SK-N-SH (cell line): ENCODE results near the gene KRT75. TPM values are rescaled to one million over a fixed set of nuclear protein-coding genes. Genes with fewer than 3 reads are reported as not detected.

Experiments used
- CTCF ChIA-PET: fragments of 300-600, 350-600 bp; formaldehyde crosslinking; extraction: SDS; loops from one replicate; lab custom pipeline; 2021; lab: Yijun Ruan, JAX
- POLR2A ChIA-PET: fragments of 350-600 bp; sonication (Branson Sonifier 250); formaldehyde crosslinking; extraction: SDS; loops from one replicate; lab custom pipeline; 2020; ENCODE audit warnings: antibody characterized with exemption, inconsistent platforms; lab: Yijun Ruan, JAX
- DNase-seq: peaks from one replicate; pipeline ENCODE4 v3.0.0; 2012
- H2AFZ ChIP-seq: fragments of 200-600 bp; sonication (generic); 2 replicates; pipeline ENCODE4 v1.8.1; 2016; ENCODE audit warnings: antibody characterized with exemption, mild to moderate bottlenecking, low read depth
- H3F3A ChIP-seq: fragments of 200-600 bp; sonication (generic); replicated peaks from 2 replicates; pipeline ENCODE3; 2016; ENCODE audit warnings: antibody characterized with exemption, mild to moderate bottlenecking; ENCODE audit not compliant: insufficient read depth
- H3K27ac ChIP-seq, 2 experiments: fragments of 200-500 bp in 1 of 2; fragments of 200-600 bp in 1 of 2; sonication (Bioruptor generic) in 1 of 2; sonication (generic), shearing (Covaris generic) in 1 of 2; 2 replicates each; pipeline versions ENCODE4 v1.5.1 to v1.6.1; 2014 to 2016; ENCODE audit warnings: low read depth in 2 of 2, inconsistent platforms in 1 of 2, low read length in 1 of 2, mild to moderate bottlenecking in 1 of 2, mixed read lengths in 1 of 2
- H3K27me3 ChIP-seq: fragments of 200-600 bp; sonication (generic), shearing (Covaris generic); 2 replicates; pipeline ENCODE4 v1.6.1; 2016; ENCODE audit warnings: mixed run types; ENCODE audit not compliant: insufficient read depth
- H3K36me3 ChIP-seq, 2 experiments: fragments of 200-500 bp in 1 of 2; fragments of 200-600 bp in 1 of 2; sonication (Bioruptor generic) in 1 of 2; sonication (generic) in 1 of 2; replicated peaks in 1 of 2; 2 replicates each; pipeline versions ENCODE3 to v1.5.1; 2014 to 2016; ENCODE audit warnings: low read length in 1 of 2, mild to moderate bottlenecking in 1 of 2; ENCODE audit not compliant: insufficient read depth in 2 of 2, control insufficient read depth in 1 of 2
- H3K4me1 ChIP-seq, 2 experiments: fragments of 200-500 bp in 1 of 2; fragments of 200-600 bp in 1 of 2; sonication (Bioruptor generic) in 1 of 2; sonication (generic), shearing (Covaris generic) in 1 of 2; 2 replicates each; pipeline versions ENCODE4 v1.5.1 to v1.6.1; 2014 to 2016; ENCODE audit warnings: low read depth in 1 of 2, low read length in 1 of 2, mixed run types in 1 of 2; ENCODE audit not compliant: insufficient read depth in 2 of 2, control insufficient read depth in 1 of 2
- H3K4me2 ChIP-seq: fragments of 200-600 bp; sonication (generic), shearing (Covaris generic); 2 replicates; pipeline ENCODE4 v1.6.1; 2017; ENCODE audit warnings: mixed run types
- H3K4me3 ChIP-seq, 2 experiments: fragments of 200-500 bp in 1 of 2; fragments of 200-600 bp in 1 of 2; sonication (Bioruptor generic) in 1 of 2; sonication (generic), shearing (Covaris generic) in 1 of 2; 2 replicates each; pipeline versions ENCODE4 v1.5.1 to v1.8.1; 2014 to 2016; ENCODE audit warnings: low read depth in 2 of 2, inconsistent platforms in 1 of 2, low read length in 1 of 2, mild to moderate bottlenecking in 1 of 2, mixed read lengths in 1 of 2, moderate library complexity in 1 of 2
- H3K79me2 ChIP-seq: fragments of 200-600 bp; sonication (generic); 2 replicates; pipeline ENCODE4 v1.8.1; 2017; ENCODE audit warnings: mild to moderate bottlenecking; ENCODE audit not compliant: insufficient read depth
- H3K9ac ChIP-seq: fragments of 200-600 bp; sonication (generic); 2 replicates; pipeline ENCODE4 v1.6.1; 2017; ENCODE audit warnings: mixed run types
- H3K9me2 ChIP-seq: fragments of 200-600 bp; sonication (generic); 2 replicates; pipeline ENCODE4 v1.6.1; 2017; ENCODE audit warnings: mixed run types
- H3K9me3 ChIP-seq: fragments of 200-600 bp; sonication (generic); 2 replicates; pipeline ENCODE4 v1.6.1; 2017; ENCODE audit warnings: mixed run types, mild to moderate bottlenecking, moderate library complexity
- H4K20me1 ChIP-seq: fragments of 200-600 bp; sonication (generic); 2 replicates; pipeline ENCODE4 v1.6.1; 2017; ENCODE audit warnings: mild to moderate bottlenecking, mixed run types; ENCODE audit not compliant: insufficient read depth
- FOXJ3 ChIP-seq: sonication (generic); formaldehyde crosslinking; IDR thresholded peaks from 2 replicates; pipeline ENCODE4 v1.5.1; 2020; ENCODE audit warnings: mild to moderate bottlenecking, missing genetic modification reagents
- FOXM1 ChIP-seq: IDR thresholded peaks from 2 replicates; pipeline ENCODE4 v1.4.0; 2012; ENCODE audit warnings: low read depth, mild to moderate bottlenecking
- GATA2 ChIP-seq: sonication (generic); formaldehyde crosslinking; IDR thresholded peaks from 2 replicates; pipeline ENCODE4 v1.5.0; 2020; ENCODE audit warnings: mild to moderate bottlenecking, missing genetic modification reagents
- JUND ChIP-seq: IDR thresholded peaks from 2 replicates; pipeline ENCODE4 v1.4.0; 2012
- MXI1 ChIP-seq: IDR thresholded peaks from 2 replicates; pipeline ENCODE4 v1.6.1; 2012; ENCODE audit warnings: mild to moderate bottlenecking, low read depth, low read length, improper control_type of control experiment
- NFIC ChIP-seq: IDR thresholded peaks from 2 replicates; pipeline ENCODE4 v1.4.0; 2012; ENCODE audit warnings: borderline replicate concordance
- POLR2AphosphoS5 ChIP-seq: IDR thresholded peaks from 2 replicates; pipeline ENCODE4 v1.6.1; 2012; ENCODE audit warnings: low read depth, low read length
- RCOR1 ChIP-seq: fragments of 150-350 bp; IDR thresholded peaks from 2 replicates; pipeline ENCODE4 v1.6.1; 2017; ENCODE audit warnings: antibody characterized with exemption, low read length
- RXRA ChIP-seq: IDR thresholded peaks from 2 replicates; pipeline ENCODE4 v1.4.0; 2012; ENCODE audit warnings: low read depth, mild to moderate bottlenecking, borderline replicate concordance
- SIN3A ChIP-seq: IDR thresholded peaks from 2 replicates; pipeline ENCODE4 v1.6.1; 2012; ENCODE audit warnings: low read depth, mild to moderate bottlenecking, low read length, moderate library complexity, borderline replicate concordance
- TAF1 ChIP-seq: IDR thresholded peaks from 2 replicates; pipeline ENCODE4 v1.6.1; 2012; ENCODE audit warnings: low read depth, mild to moderate bottlenecking, low read length, moderate library complexity, borderline replicate concordance
- WGBS: methylation state at CpG from one replicate; pipeline ENCODE4 v1.1.6; 2017; ENCODE audit warnings: low lambda C conversion rate; 5-methylcytosine and 5-hydroxymethylcytosine counted together
- polyA plus RNA-seq, 3 experiments: library from polyadenylated mRNA; depleted of rRNA; stranded (reverse); fragments of >200 nt; gene quantifications; 2 replicates each; pipeline ENCODE4 v1.2.3, GENCODE V29; 2012
- TF ChIP-seq, protein P1 (sequence below): IDR thresholded peaks from 2 replicates; pipeline ENCODE4 v1.6.1; 2012; ENCODE audit warnings: mild to moderate bottlenecking, low read depth, low read length, moderate library complexity
- TF ChIP-seq, protein P2 (sequence below): IDR thresholded peaks from 2 replicates; pipeline ENCODE4 v1.4.0; 2012; ENCODE audit warnings: low read depth, borderline replicate concordance
- TF ChIP-seq, protein P3 (sequence below): fragments of 150-350 bp; IDR thresholded peaks from 2 replicates; pipeline ENCODE4 v1.6.1; 2017; ENCODE audit warnings: antibody characterized with exemption, low read length, low read depth, borderline replicate concordance
- TF ChIP-seq, protein P4 (sequence below): IDR thresholded peaks from 2 replicates; pipeline ENCODE4; 2012

KRT75 gene
- polyA plus RNA-seq, 1 of the 3 experiments (the other 2 are of a cell fraction), result not detected

DNA sequence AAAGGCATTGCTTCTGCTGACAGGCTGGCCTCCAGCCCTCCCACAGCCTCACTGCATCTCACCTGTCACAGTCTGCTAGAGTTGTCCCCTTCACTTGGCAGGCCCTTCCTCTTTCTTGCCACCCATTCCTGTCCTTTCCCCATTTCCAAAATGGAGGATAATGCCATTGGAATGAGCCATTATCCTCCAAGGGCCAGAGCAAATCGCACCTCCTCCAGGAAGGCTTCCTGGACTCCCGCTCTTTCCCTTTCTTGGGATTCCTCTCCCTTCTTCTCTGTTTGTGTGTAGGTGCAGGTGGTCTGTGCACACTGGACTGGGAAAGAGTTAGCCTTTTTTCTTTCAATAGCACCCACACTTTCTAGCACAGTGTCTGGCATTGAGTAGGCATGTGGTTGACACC is 31.8 kb downstream of the KRT75 start:
- Histone ChIP-seq H3K9ac (no peak overlapping the region), H3K4me1 (no peaks in the 10 kb centered on the region), H3K79me2 (no peaks in the 10 kb centered on the region), H3K27me3 (peaks cover 40% of the 10 kb centered on the region), H2AFZ (no peak overlapping the region), H3K4me2 (no peak overlapping the region), H4K20me1 (no peaks in the 10 kb centered on the region), H3K36me3 (no peaks in the 10 kb centered on the region), H3F3A (no peaks in the 10 kb centered on the region), H3K4me3 (no peak overlapping the region)
- CTCF ChIA-PET, result interaction anchor here (1.1 to 2.2 kb wide), 3 partner anchors 11 to 477 kb away, joined by 3 to 8 read pairs (median 3); no protein-coding TSS in a partner anchor
- DNase-seq, result no peak
- TF ChIP-seq, protein P1, sequence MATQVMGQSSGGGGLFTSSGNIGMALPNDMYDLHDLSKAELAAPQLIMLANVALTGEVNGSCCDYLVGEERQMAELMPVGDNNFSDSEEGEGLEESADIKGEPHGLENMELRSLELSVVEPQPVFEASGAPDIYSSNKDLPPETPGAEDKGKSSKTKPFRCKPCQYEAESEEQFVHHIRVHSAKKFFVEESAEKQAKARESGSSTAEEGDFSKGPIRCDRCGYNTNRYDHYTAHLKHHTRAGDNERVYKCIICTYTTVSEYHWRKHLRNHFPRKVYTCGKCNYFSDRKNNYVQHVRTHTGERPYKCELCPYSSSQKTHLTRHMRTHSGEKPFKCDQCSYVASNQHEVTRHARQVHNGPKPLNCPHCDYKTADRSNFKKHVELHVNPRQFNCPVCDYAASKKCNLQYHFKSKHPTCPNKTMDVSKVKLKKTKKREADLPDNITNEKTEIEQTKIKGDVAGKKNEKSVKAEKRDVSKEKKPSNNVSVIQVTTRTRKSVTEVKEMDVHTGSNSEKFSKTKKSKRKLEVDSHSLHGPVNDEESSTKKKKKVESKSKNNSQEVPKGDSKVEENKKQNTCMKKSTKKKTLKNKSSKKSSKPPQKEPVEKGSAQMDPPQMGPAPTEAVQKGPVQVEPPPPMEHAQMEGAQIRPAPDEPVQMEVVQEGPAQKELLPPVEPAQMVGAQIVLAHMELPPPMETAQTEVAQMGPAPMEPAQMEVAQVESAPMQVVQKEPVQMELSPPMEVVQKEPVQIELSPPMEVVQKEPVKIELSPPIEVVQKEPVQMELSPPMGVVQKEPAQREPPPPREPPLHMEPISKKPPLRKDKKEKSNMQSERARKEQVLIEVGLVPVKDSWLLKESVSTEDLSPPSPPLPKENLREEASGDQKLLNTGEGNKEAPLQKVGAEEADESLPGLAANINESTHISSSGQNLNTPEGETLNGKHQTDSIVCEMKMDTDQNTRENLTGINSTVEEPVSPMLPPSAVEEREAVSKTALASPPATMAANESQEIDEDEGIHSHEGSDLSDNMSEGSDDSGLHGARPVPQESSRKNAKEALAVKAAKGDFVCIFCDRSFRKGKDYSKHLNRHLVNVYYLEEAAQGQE, result no peak
- TF ChIP-seq NFIC (no peak), GATA2 (CRISPR knock-in tag) (no peak), FOXM1 (no peak), SIN3A (no peak), FOXJ3 (CRISPR knock-in tag) (no peak), MXI1 (no peak)
- TF ChIP-seq, protein P2, sequence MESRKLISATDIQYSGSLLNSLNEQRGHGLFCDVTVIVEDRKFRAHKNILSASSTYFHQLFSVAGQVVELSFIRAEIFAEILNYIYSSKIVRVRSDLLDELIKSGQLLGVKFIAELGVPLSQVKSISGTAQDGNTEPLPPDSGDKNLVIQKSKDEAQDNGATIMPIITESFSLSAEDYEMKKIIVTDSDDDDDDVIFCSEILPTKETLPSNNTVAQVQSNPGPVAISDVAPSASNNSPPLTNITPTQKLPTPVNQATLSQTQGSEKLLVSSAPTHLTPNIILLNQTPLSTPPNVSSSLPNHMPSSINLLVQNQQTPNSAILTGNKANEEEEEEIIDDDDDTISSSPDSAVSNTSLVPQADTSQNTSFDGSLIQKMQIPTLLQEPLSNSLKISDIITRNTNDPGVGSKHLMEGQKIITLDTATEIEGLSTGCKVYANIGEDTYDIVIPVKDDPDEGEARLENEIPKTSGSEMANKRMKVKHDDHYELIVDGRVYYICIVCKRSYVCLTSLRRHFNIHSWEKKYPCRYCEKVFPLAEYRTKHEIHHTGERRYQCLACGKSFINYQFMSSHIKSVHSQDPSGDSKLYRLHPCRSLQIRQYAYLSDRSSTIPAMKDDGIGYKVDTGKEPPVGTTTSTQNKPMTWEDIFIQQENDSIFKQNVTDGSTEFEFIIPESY, result no peak
- TF ChIP-seq, all 33 proteins: peak for 0
- H3K27ac ChIP-seq, result no peak overlapping the region
- no peaks in the 10 kb centered on the region for H3K9me3 ChIP-seq
- POLR2A ChIA-PET, result no interaction called here
- 62% methylated on average over 2 of the region's 2 CpGs for WGBS
- H3K9me2 ChIP-seq, result no peaks in the 10 kb centered on the region

DNA sequence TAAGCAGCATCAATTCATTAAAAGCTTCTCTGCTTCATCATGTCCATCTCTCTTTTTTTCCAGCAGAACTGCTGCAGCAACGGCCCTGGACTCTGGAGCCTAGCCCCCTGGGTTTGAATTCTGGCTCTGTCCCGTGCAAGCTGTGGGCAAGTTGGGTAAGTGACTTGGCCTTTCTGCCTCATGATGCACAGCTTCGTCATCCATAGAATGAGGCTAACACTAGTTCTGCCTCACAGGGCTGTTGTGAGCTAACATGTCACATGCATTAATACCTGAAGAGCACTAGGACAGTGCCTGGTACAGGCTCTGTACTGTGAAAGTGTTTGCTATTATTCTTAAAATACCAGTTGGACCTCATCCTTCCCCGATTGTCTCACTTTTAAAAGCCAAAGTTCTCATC is 32.2 kb downstream of the KRT75 start:
- H3K27ac ChIP-seq, result no peak overlapping the region
- 19% methylated on average over 4 of the region's 4 CpGs for WGBS
- H3K9me2 ChIP-seq, result no peaks in the 10 kb centered on the region
- no peaks in the 10 kb centered on the region for H3K9me3 ChIP-seq
- no peak for DNase-seq
- no peak overlapping the region for H3K4me2 ChIP-seq
- H3K36me3 ChIP-seq, result no peaks in the 10 kb centered on the region
- no peak overlapping the region for H3K9ac ChIP-seq
- no peak overlapping the region for H2AFZ ChIP-seq
- CTCF ChIA-PET, result interaction anchor here (1.1 to 2.2 kb wide), 3 partner anchors 11 to 478 kb away, joined by 3 to 8 read pairs (median 3); no protein-coding TSS in a partner anchor
- H3K4me3 ChIP-seq, result no peak overlapping the region
- H3K4me1 ChIP-seq, result no peaks in the 10 kb centered on the region
- no peaks in the 10 kb centered on the region for H3F3A ChIP-seq
- no peaks in the 10 kb centered on the region for H4K20me1 ChIP-seq
- no peaks in the 10 kb centered on the region for H3K79me2 ChIP-seq
- TF ChIP-seq JUND (no peak), TAF1 (no peak), RXRA (no peak), POLR2AphosphoS5 (no peak), RCOR1 (no peak)
- TF ChIP-seq, protein P3, sequence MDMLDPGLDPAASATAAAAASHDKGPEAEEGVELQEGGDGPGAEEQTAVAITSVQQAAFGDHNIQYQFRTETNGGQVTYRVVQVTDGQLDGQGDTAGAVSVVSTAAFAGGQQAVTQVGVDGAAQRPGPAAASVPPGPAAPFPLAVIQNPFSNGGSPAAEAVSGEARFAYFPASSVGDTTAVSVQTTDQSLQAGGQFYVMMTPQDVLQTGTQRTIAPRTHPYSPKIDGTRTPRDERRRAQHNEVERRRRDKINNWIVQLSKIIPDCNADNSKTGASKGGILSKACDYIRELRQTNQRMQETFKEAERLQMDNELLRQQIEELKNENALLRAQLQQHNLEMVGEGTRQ, result no peak
- TF ChIP-seq, protein P2, result no peak
- TF ChIP-seq, protein P4, sequence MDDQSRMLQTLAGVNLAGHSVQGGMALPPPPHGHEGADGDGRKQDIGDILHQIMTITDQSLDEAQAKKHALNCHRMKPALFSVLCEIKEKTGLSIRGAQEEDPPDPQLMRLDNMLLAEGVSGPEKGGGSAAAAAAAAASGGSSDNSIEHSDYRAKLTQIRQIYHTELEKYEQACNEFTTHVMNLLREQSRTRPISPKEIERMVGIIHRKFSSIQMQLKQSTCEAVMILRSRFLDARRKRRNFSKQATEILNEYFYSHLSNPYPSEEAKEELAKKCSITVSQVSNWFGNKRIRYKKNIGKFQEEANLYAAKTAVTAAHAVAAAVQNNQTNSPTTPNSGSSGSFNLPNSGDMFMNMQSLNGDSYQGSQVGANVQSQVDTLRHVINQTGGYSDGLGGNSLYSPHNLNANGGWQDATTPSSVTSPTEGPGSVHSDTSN, result no peak
- POLR2A ChIA-PET, result no interaction called here
- H3K27me3 ChIP-seq, result peaks cover 42% of the 10 kb centered on the region
